ENCODE measurements around the gene CRACR2B.

The CRACR2B gene

DNA sequence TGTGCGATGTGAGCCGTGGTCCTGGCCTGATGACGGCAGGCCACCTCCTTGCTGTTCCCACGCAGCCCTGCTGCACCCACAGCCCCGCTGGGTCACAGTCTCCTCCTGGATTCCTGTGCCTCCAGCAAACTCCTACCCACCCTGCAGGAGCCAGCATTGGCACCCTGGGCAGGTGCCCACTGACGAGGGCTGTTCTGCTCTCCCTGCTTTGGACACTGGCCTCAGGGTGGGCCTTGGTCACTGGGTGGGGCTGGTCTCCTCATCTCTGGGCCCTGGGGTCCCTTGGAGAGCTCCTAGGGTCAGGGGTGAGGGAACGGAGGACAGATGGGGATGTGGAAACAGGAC is 27.6 kb downstream of the CRACR2B start:
- no peak for DNase-seq

DNA sequence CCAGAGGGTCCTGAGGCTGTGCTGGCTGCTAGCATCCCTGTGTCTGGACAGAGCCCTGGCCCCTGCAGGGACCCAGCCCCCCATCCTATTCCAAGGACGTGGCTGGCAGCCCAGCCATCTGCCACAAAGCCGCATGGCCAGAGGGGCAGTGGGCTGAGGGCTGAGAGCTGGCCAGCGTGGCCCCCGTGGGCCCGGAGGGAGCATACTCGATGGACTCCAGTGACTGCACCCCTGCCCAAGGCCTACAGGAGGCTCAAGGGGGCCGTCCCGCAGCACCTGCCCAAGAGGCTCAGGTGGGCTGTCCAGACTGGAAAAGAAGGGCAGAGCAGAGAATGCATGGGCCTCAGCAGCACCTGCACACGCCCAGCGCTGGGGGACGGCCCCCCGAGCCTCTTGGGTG is 28.1 kb downstream of the CRACR2B start:
- DNase-seq, result no peak

DNA sequence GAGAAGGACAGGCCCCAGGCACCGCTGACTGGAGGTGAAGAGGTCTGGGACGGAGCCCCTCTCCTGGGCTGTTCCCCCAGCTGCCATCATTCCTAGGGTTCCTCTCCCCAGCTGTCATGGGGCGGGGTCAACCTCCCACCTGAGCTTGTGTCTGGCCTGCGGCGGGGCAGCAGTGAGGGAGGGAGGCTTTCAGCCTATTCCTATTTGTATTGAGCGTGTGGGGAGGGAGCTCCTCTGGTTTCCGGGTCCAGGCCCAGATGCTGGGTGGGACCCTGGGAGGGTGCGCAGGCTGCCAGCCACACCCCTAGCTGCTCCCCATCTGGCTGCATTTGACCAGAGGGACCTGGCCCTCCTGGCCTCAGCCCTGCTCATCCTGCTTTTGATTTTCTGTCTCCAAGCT is 28.7 kb downstream of the CRACR2B start:
- DNase-seq, result no peak

DNA sequence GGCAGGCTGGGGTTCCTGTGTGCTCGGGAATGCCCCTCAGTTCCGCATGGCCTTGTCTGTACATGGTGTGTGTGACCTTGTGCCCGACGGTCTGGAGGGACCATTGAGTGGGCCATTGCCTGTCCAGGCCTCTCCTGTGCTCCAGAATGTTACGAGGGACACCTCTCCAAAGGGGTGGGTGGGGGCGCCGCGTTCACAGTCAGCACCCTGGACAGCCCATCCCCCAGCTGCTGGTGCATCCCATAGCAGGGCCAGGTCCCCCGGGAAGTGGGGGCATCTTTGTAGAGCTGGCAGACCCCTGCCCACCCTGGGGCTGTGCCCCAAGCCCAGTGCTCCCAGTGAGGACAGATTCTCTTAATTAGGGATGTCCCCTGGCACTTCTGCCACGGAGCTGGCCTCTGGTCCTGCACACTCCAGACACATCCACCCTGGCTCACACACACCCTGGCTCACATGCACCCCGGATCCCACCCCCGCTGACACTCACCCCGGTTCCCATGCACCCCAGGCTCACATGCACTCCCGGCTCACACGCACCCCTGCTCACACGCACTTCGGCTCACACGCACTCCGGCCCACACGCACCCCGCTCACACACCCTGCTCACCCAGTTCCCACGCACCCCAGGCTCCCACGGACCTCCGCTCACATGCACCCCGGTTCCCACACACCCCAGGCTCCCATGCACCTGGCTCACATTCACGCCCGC is 30.5 kb downstream of the CRACR2B start:
- no peak for DNase-seq

DNA sequence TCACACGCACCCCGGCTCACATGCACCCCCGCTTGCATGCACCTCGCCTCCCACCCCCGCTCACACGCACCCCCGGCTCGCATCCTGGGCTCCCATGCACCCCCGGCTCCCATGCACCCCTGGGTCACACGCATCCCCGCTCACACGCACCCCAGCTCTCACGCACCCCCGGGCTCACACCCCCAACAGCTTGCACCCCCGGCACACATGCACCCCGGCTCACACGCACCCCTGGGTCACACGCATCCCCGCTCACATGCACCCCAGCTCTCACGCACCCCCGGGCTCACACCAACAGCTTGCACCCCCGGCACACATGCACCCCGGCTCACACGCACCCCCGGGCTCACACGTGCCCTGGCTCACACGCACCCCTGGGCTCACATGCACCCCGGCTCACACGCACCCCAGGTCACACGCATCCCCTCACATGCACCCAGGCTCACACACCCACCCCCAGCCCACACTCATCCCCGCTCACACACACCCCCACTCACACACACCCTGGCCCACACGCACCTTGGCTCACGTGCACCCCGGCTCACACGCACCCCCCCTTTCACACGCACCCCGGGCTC is 31.1 kb downstream of the CRACR2B start:
- no peak for DNase-seq

DNA sequence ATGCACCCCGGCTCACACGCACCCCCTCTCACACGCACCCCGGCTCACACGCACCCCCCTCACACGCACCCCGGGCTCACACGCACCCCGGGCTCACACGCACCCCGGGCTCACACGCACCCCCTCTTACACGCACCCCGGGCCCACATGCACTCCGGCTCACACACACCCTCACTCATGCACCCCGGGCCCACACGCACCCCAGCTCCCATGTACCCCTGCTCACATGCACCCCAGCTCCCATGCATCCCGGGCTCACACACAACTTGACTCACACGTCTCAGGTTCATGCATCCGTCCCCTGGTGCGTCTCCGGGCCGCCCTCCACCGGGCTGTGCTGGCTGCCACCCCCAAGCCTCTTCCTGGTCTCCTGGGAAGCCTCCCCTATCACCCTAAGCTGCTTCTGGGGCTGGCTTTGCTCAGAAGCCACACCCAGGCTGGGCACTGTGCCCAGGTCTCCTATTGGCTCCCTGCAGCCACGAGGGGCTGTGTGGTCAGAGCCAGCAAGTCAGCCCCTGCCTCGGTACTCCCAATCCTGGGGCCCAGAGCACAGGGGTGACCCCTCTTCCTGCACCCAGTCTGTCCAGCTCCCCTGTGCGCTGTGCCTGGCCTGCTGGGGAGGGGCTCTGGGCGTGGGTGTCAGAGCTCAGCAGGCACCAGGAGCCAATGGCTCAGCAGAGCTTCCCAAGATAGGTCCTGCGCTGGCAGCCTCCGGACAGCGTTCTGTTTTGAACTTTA is 31.8 kb downstream of the CRACR2B start:
- DNase-seq, result no peak

DNA sequence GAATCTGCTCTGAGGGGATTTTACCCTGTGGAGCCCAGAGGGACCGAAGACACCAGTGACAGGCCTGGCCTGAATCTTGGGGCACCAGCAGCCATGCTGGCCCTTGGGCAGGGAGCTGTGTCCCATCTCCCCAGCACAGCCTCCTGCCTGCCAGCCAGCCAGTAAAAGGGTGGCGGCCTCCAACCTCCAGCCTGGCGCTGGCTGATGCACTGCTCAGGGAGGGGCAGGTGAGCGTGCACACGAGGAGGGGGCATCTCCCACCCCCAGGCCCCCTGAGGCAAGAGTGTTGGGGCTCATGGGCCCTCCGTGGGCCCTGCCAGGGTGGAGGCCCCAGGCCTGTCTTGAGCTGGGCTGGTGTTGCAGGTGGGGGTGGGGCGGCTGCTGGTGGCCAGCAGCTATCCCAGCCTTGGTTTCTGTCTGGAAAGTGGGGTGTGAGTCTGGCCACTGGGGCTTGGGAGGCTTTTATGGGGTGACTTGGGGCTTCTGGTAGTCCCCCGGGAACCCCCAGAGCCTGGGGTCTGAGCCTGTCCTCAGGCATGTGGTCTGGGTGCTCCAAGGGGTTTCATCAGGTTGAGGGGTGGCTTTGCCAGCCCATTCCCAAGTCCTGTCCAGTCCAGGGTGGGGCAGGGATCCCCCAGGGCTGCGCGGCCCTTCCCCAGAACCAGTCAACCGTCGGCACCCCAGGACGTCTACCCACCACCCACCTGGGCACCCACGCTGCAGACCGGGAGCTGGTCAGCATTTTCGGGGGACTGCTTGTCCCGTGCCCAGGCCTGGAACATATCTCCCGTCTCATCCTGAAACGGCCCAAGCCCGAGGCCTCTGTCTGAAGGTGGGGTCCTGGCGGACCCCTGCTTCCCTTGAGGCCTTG is 32.8 kb downstream of the CRACR2B start:
- DNase-seq, result no peak

DNA sequence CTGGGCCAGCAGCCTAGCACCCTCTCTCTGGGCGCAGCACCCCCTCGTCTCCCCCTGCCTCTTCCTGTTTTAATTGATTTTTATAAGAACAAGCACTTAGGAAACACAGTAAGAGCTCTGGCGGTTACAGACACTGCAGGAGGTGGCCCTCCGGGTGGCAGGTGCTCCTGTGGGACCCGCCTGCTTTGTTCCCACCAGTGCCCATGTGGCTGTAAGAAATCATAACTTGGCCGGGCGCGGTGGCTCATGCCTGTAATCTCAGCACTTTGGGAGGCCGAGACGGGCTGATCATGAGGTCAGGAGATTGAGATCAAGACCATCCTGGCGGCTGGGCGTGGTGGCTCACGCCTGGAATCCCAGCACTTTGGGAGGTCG is 33.4 kb downstream of the CRACR2B start:
- no peak for DNase-seq

DNA sequence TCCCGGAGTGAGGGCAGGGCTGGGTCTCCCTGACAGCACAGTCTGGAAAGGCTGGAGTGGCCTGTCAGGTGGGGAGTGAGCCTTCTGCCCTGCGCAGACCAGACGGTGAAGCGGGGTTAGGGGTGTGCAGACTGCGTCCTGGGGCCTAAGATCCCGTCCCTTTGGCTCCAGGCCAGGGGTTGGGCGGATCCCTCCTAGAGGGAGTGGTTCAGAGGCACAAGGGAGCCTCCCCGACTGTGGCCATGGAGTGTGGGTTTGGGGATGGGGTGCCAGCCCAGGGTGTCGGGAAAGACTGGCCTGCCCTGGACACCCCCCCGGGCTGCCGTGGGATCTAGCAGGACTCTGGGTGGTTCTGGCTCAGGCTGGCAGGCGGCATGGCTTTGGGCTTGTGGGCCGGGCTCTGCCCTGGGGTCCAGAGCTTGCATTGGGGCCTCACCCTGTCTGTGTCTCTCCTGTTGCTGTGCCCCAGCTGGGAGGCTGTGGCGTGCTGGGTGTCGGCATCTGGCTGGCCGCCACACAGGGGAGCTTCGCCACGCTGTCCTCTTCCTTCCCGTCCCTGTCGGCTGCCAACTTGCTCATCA is 34.5 kb downstream of the CRACR2B start:
- DNase-seq, result no peak

DNA sequence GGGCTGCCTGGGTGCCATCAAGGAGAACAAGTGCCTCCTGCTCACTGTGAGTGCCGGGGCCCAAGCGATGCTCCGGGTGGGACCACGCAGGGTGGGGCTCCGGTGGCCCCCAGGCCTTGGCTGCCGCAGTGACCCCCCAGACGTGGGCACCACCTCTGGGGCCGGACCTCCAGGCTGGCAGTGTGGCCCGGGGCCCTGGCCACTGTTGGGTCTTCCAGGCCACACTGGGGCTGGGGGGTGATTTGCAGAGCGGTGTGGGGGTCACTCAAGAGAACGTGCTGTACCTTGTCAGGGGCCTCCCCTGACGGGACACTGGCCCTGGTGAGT is 34.9 kb downstream of the CRACR2B start:
- DNase-seq, result no peak

DNA sequence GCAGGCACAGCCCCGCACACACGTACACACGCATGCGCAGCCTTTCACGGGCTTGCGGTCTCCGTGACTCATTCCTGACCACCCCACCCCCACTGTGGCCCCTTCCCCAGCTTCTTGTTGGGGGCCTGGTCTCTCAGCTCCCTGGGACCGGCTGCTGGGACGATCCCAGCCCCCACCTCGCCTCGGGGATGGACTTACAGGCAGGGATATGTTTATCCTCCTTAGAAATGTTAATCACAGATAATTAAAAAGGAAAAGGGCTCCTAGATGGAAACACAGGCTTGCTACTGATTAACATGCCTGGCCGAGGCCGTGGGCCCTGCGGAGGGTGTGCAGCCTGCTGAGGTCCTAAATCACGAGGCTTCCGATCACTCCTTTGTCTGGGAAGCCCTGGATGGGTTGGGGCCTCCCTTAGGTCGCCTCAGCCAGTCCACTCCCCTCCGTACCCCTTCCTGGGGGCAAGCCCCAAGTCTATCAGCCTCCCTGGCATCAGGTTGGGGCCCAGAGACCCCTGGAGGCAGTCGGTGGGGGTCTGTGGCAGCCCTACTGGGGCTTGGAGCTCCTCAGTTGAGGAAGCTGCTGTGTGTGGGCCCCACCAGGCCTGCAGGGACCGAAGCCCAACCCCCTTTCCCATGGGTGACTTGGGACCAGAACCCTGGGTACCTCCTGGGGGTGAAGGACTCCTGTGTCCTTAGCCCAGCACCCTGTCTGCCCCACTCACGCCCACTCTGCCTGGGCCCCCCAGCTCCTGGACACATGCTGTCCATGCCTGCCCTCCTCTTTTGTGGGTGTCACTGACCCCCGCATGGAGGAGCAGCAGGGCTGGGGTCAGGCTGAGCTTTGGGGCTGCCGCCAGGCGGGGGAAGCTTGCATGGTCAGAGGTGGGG is 35.5 kb downstream of the CRACR2B start:
- DNase-seq, result no peak

DNA sequence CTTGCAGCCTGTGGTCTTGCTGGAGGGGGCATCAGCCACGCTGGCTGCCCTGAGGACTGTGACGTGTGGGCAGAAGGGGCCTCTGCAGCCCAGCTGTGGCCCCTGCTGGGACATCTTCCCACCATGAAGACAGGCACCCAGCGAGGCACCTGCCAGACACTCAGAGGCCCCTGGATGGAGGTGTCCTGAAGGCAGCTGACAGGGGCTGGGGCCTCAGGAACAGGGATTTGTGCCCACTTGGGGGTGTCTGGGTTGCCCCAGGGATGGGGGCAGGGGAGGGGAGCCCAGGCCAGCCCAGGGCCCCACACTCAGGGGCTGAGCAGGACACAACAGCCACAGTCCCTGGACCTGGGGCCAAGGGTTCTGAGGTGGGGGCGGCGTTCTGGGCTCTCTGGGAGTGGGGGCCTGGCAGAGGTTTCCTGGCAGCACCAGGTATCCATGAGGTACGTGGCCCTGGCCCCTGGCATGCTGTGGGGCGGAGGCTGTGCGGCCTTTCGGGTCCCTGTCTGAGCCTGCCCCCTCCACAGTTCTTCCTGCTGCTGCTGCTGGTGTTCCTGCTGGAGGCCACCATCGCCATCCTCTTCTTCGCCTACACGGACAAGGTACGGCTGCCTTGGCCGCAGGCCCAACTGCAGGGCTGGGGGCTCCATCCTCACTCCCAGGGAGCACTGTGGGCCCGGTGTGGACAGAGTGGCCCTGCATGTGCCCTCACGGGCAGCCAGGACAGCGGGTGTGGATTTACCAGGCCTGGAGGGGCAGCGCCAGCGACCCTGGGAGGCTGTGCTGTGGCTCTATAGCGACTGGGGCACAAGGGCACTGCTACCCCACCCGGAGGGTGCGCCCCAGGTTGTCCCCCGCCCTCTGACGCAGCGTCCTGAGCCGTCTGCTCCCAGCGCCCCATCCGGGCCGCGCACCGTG is 36.5 kb downstream of the CRACR2B start:
- no peak for DNase-seq

DNA sequence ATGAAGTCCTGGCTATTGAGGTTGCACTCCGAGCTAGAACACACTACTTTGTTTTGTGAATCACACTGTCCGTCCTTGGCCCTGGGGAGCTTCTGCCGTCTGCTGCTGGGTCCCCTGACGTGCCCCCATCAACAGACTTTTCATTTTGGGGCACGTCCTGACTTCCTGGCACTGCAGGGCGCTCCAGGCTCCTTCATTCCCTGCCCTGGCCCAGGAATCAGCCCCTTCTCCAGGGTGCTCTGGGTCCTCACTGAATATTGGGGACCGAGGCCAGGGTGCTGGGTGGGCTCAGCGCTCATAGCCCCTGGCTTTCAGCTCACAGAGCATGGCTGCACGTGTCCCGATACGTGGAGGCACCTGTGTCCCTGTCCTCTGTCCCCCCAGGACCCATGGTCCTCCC is 37.2 kb downstream of the CRACR2B start:
- DNase-seq, result no peak

DNA sequence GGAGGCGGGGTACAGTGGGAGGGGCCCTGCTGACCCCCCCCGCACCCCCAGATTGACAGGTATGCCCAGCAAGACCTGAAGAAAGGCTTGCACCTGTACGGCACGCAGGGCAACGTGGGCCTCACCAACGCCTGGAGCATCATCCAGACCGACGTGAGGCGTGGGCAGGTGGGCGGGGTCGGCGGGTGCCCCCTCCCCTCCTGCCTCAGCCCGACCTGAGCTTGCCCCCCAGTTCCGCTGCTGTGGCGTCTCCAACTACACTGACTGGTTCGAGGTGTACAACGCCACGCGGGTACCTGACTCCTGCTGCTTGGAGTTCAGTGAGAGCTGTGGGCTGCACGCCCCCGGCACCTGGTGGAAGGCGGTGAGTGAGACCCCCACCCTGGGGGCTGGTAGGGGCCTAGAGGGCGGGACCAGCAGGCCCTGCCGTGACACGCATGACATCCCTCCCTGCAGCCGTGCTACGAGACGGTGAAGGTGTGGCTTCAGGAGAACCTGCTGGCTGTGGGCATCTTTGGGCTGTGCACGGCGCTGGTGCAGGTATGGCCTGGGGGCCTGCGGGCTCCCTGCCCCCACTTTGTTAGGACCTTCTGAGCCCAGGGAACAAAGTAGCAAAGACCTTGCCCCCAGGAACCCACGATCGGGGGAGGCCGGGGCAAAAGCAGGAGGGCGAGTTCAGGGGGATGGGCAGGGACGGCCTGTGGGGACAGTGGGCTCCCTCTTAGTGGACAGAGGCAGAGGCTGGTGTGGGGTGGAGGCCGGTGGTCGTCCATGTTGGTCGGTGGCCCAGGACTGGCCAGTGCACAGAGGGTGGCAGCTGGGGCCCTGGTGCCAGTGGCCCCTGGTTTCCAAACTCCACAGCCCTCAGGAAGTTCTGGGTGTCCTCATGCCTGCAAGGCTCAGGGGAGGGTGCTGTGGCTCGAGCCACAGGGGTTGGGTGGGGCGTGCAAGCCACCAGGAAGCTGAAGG is 38.0 kb downstream of the CRACR2B start:
- DNase-seq, result no peak

DNA sequence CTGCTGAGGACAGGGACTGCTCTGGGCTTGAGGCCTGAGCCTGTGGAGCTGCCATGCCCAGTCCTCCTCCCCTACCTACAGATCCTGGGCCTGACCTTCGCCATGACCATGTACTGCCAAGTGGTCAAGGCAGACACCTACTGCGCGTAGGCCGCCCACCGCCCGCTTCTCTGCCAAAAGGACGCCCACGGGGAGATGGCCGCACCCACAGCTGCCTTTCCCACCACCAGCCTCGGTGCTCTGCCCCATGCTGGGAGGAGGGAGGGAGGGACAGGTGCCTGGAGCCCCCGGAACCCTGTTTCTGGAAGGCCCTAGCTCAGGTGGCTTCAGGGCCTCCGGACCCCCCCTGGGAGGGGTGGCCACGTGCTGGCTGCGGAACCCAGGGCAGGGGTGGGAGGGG is 38.8 kb downstream of the CRACR2B start:
- DNase-seq, result no peak

DNA sequence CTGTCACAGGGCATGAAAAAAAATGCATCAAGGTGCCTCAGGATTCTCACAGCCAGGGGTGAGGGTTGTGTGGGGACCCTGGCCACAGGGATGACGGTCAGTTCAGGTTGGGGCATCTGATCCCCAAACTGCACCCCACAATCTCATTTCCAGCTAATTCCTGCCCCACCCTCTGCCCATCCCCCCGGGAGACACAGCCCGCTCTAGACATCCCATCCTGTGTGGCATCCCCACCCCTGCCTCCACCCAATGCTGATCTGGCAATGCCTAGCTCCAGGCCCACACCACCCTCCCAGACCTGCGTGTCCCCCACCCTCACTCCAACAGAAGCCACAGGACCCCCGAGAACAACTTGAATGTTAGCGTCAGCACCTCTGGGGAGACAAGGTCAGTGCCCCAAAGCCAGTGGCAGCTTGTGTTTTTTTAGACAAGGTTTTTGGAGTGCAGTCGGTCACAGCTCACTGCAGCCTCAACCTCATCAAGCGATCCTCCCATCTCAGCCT is 40.2 kb downstream of the CRACR2B start:
- DNase-seq, result no peak

DNA sequence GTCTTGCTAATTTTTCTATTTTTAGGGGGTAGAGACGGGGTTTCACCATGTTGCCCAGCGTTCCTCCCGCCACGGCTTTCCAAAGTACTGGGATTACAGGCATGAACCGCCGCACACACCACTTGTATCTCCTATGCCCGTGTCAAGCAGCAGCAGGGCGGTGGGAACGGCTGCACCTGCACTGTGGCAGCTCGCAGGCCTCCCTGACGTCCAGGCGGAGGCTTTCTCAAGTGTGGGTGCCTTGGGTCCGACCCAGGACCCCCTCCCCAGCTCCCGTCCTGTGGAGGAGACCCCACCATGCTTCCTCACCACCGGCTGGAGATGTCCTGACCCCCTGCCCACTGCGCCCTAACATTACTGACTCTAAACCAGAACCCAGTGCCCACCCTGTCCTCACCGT is 40.7 kb downstream of the CRACR2B start:
- no peak for DNase-seq

DNA sequence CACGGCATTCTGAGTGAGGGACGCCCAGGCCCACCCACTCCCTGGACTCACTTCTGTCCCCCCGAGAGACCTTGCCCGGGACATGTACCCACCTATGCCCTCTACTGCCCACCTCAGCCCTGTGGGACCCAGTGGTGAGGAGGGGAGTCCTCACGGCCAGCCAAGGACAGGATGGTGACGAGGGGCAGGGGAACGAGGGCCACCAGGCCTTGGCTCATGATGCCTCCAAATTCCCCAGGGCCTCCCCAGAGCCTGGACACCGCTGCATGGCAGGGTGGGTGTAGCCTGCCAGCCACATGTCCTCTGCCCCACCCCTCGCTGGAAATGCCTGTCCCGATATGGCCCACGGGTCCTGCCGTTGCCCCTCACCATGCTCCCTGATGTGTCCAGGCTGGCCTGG is 41.1 kb downstream of the CRACR2B start:
- no peak for DNase-seq

DNA sequence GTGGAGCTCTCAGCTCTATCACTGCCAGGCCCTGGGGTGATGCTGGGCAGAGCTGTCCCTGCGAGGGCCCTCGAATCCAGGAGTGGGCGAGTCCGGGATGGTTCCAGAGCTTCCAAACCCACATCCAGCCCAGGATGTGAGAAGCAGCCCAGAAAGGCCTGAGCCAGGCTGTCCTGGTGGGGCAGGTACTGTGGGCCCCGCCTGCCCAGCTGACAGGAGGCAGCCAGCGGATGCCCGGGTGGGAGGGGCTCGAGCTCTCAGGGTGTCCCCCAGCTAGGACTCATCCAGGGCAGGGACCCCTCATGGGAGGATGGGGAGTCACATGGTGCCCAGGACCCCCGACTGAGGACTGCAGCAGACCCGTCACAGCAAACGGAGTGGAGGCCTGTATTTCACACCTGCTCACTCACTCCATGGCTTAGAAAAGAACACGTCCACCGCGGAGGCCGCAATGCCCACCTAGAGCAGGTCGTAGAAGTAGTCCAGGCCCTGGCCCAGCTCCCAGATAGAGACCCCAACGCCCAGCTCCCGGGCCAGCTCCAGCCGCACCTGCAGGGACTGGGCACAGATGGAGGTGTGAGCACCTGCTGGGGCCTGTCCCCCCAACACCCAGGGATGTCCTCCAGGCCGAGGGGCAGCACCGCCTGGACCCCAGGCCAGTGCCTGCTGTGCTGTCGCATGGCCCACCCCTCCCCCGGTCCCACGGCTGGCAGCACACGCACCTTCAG is 41.8 kb downstream of the CRACR2B start:
- no peak for DNase-seq
